Stimulated activated CD8-positive, alpha-beta memory T cell treated with anti-CD3 and anti-CD28 coated beads, Interleukin-12 subunit alpha, Interleukin-12 subunit beta, amount 100 ng/mL, for 24 hours (primary cell): ENCODE data around the gene CDC42BPA.
"Not testable (repeated sequence)": the region's sequence is repeated elsewhere in the genome, so short reads cannot be mapped to it uniquely, and the experiment has no call there.

Experiments used
- DNase-seq: peaks from one replicate; pipeline ENCODE4 v3.0.0-alpha.2; 2020; ENCODE audit errors: extremely low read depth

The CDC42BPA gene

GRCh38 chr1:226965581-226966440 lies 352.5 kb downstream of the CDC42BPA start:
- DNase-seq, result no peak

- DNase-seq, result no peak
Measured at GRCh38 chr1:226964611-226965486, 353.4 kb downstream of the CDC42BPA start.

GRCh38 chr1:226964068-226964425 lies 354.2 kb downstream of the CDC42BPA start:
- no peak for DNase-seq

GRCh38 chr1:226962421-226963391 lies 355.6 kb downstream of the CDC42BPA start:
- no peak for DNase-seq

GRCh38 chr1:226960944-226961765 lies 357.1 kb downstream of the CDC42BPA start:
- DNase-seq, result no peak

- DNase-seq, result no peak
Measured at GRCh38 chr1:226960256-226960655, 358.0 kb downstream of the CDC42BPA start.

- DNase-seq, result no peak
Measured at GRCh38 chr1:226958300-226958699, 360.0 kb downstream of the CDC42BPA start.

- no peak for DNase-seq
Measured at GRCh38 chr1:226957714-226958113, 360.6 kb downstream of the CDC42BPA start.

- no peak for DNase-seq
Measured at GRCh38 chr1:226956942-226957713, 361.2 kb downstream of the CDC42BPA start.

GRCh38 chr1:226955857-226956256 lies 362.4 kb downstream of the CDC42BPA start:
- not testable (repeated sequence) for DNase-seq

- DNase-seq, result no peak
Measured at GRCh38 chr1:226954777-226955176, 363.5 kb downstream of the CDC42BPA start.

- DNase-seq, result no peak
Measured at GRCh38 chr1:226954337-226954736, 364.0 kb downstream of the CDC42BPA start.

- DNase-seq, result no peak
Measured at GRCh38 chr1:226953175-226953800, 365.0 kb downstream of the CDC42BPA start.

GRCh38 chr1:226952118-226952441 lies 366.2 kb downstream of the CDC42BPA start:
- DNase-seq, result no peak

GRCh38 chr1:226951286-226952117 lies 366.8 kb downstream of the CDC42BPA start:
- DNase-seq, result no peak

GRCh38 chr1:226950871-226951270 lies 367.4 kb downstream of the CDC42BPA start:
- no peak for DNase-seq

GRCh38 chr1:226950316-226950715 lies 368.0 kb downstream of the CDC42BPA start:
- DNase-seq, result no peak

- DNase-seq, result no peak
Measured at GRCh38 chr1:226949401-226949800, 368.9 kb downstream of the CDC42BPA start.

GRCh38 chr1:226948996-226949395 lies 369.3 kb downstream of the CDC42BPA start:
- no peak for DNase-seq
